Fibroblast of lung (primary cell): ENCODE results near the gene OSBPL6. TPM values are rescaled to one million over a fixed set of nuclear protein-coding genes. Genes with fewer than 3 reads are reported as not detected.

Experiments
- DNase-seq, 2 donors: peaks; one replicate each; pipeline versions ENCODE4 v3.0.0 to v3.0.0-alpha.2; 2010; ENCODE audit warnings: low read depth in 2 of 2
- H2AFZ ChIP-seq: 2 replicates; pipeline ENCODE4 v1.5.1; 2012; ENCODE audit warnings: low read length, control low read depth, inconsistent platforms
- H3K27ac ChIP-seq: 2 replicates; pipeline ENCODE4 v1.5.1; 2011; ENCODE audit warnings: low read length, control low read depth; ENCODE audit not compliant: insufficient read depth
- H3K27me3 ChIP-seq: 2 replicates; pipeline ENCODE4 v1.5.1; 2011; ENCODE audit warnings: mild to moderate bottlenecking, low read length; ENCODE audit not compliant: control insufficient read depth, insufficient read depth
- H3K36me3 ChIP-seq: 2 replicates; pipeline ENCODE4 v1.5.1; 2011; ENCODE audit warnings: low read length; ENCODE audit not compliant: control insufficient read depth, insufficient read depth
- H3K4me1 ChIP-seq: 2 replicates; pipeline ENCODE4 v1.5.1; 2011; ENCODE audit warnings: low read length; ENCODE audit not compliant: control insufficient read depth, insufficient read depth; ENCODE audit errors: extremely low read depth
- H3K4me2 ChIP-seq: 2 replicates; pipeline ENCODE4 v1.5.1; 2011; ENCODE audit warnings: low read length, control low read depth; ENCODE audit not compliant: insufficient read depth; ENCODE audit errors: extremely low read depth
- H3K4me3 ChIP-seq, 4 experiments: fragments of 200-600 bp in 1 of 4; sonication (generic) in 1 of 4; replicated peaks in 1 of 4; 2 replicates each; pipeline ENCODE4 v1.5.1; 2011 to 2016; ENCODE audit warnings: low read length in 4 of 4, low read depth in 3 of 4, mild to moderate bottlenecking in 3 of 4, control low read depth in 2 of 4, inconsistent platforms in 1 of 4, mixed read lengths in 1 of 4; ENCODE audit not compliant: insufficient read depth in 1 of 4; ENCODE audit errors: control extremely low read depth in 1 of 4
- H3K79me2 ChIP-seq: 2 replicates; pipeline ENCODE4 v1.5.1; 2012; ENCODE audit warnings: mild to moderate bottlenecking, low read length, inconsistent platforms; ENCODE audit not compliant: control insufficient read depth, insufficient read depth
- H3K9ac ChIP-seq: 2 replicates; pipeline ENCODE4 v1.5.1; 2011; ENCODE audit warnings: mild to moderate bottlenecking, low read length, control low read depth; ENCODE audit not compliant: insufficient read depth
- H3K9me3 ChIP-seq: 2 replicates; pipeline ENCODE4 v1.5.1; 2012; ENCODE audit warnings: low read depth, low read length; ENCODE audit not compliant: control insufficient read depth, insufficient read depth
- H4K20me1 ChIP-seq: 2 replicates; pipeline ENCODE4 v1.5.1; 2011; ENCODE audit warnings: low read length; ENCODE audit not compliant: control insufficient read depth, insufficient read depth; ENCODE audit errors: extremely low read depth
- EZH2 ChIP-seq: IDR thresholded peaks from 2 replicates; pipeline ENCODE4 v1.5.1; 2012; ENCODE audit warnings: low read length, control low read depth, mild to moderate bottlenecking; ENCODE audit errors: missing control alignments
- polyA plus RNA-seq, 2 donors: library from polyadenylated mRNA; depleted of rRNA in 1 of 2; stranded (reverse) in 1 of 2; unstranded in 1 of 2; fragments of >200 nt; gene quantifications; 2 replicates each; pipeline ENCODE4 v1.2.1, GENCODE V29; 2011 to 2012; ENCODE audit warnings: missing spikeins in 1 of 2
- total RNA-seq: library from RNA; depleted of rRNA; stranded (reverse); fragments of >200 nt; gene quantifications from 2 replicates; pipeline ENCODE4 v1.2.1, GENCODE V29; 2014
- TF ChIP-seq, protein P1 (sequence below), 2 donors: IDR thresholded peaks in 1 of 2; conservative IDR thresholded peaks in 1 of 2; 1 replicate in 1 of 2; 2 replicates in 1 of 2; pipeline ENCODE4 v1.5.1; 2011 to 2012; ENCODE audit warnings: low read length in 2 of 2, control low read depth in 1 of 2, inconsistent platforms in 1 of 2, low read depth in 1 of 2, mild to moderate bottlenecking in 1 of 2

Gene OSBPL6
- total and polyA plus RNA-seq, 2 donors (not counting 1 experiment from before 2014, with no cell fraction given) = 1.0 to 5.3 TPM

DNA sequence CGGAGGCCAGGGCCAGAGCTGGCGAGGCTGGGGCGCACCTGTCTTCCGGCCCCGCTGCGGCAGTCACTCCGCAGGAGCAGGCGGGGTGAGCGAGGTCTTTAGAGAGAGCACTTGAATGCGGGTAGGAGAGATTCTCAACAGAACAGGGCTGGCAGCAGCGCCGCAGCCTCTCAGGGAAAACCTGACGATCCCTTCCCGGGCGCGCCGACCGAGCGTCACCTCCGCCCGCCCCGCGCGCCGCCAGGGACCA, 256.1 kb downstream of the OSBPL6 start:
- Histone ChIP-seq H3K4me2 (peak overlapping the region; percentile 93), H3K79me2 (peaks cover 17% of the 10 kb centered on the region), H3K27me3 (no peaks in the 10 kb centered on the region), H3K4me3 (peak overlapping the region; percentile 64 to 85 (median 84)), H3K9ac (peak overlapping the region; percentile 96), H2AFZ (peak overlapping the region; percentile 7), H3K4me1 (no peaks in the 10 kb centered on the region), H4K20me1 (no peaks in the 10 kb centered on the region), H3K9me3 (no peaks in the 10 kb centered on the region), H3K36me3 (peaks cover 5% of the 10 kb centered on the region), H3K27ac (peak overlapping the region; percentile 97)
- TF ChIP-seq, protein P1, sequence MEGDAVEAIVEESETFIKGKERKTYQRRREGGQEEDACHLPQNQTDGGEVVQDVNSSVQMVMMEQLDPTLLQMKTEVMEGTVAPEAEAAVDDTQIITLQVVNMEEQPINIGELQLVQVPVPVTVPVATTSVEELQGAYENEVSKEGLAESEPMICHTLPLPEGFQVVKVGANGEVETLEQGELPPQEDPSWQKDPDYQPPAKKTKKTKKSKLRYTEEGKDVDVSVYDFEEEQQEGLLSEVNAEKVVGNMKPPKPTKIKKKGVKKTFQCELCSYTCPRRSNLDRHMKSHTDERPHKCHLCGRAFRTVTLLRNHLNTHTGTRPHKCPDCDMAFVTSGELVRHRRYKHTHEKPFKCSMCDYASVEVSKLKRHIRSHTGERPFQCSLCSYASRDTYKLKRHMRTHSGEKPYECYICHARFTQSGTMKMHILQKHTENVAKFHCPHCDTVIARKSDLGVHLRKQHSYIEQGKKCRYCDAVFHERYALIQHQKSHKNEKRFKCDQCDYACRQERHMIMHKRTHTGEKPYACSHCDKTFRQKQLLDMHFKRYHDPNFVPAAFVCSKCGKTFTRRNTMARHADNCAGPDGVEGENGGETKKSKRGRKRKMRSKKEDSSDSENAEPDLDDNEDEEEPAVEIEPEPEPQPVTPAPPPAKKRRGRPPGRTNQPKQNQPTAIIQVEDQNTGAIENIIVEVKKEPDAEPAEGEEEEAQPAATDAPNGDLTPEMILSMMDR (conservative IDR thresholded peaks at IDR 0.05 in 1 of 2, IDR thresholded peaks at IDR 0.05 in 1 of 2; ENCODE audit: low read depth in 1 of 2, low read length in 2 of 2) = no peak
- TF ChIP-seq EZH2 = no peak
- no peak for DNase-seq

DNA sequence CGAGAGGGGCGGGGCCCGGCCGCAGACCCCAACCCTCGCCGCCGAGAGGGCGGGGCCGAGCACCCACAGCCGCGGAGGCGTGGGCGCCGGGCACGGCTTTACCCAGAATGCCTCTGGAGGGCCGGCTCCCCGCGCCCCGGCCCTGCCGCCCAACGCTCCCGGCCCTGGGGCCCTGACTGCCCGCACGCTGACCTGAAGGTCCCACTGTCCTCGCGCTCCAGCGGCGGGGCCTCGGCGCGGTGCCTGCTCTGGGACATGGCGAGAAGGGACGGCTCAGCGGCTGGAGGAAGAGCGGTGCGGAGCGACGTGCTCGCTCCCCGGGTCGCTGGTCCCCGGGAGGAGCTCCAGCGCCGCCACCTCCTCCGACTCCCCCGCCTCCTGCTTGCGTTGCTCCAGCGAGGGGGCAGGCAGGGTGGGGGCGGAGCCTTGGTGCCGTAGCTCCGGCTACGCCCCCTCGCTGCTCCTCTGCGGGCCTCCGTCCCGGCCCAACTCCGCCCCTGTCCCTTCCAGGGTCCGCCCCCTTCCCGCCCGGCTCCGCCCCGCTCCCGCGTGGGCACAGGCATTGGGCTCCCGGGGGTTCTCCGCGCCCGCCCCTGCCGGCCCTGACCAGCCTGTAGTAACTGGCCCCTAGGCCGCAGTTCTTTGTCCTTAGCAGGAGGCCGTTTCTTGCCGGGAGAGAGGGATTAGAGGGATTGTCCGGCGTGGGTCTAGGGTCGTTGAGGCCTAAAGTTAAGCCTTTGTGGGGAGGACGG, 256.6 kb downstream of the OSBPL6 start, which contains the start of the genes PJVK and PRKRA:
Gene PJVK (plus strand): TSS at position 605 of the 752 bp plus-strand sequence. CDS start 2,032 bp downstream, outside the sequence.
Gene PRKRA (minus strand): TSS at position 402 of the 752 bp plus-strand sequence. CDS start 145 bp downstream, at position 257.
- Histone ChIP-seq H3K4me2 (peak within 1 kb of the TSS; percentile 93), H3K36me3 (peaks cover 3% of the 10 kb centered on the region), H4K20me1 (no peaks in the 10 kb centered on the region), H2AFZ (peak within 1 kb of the TSS; percentile 93), H3K4me3 (peak within 1 kb of the TSS; percentile 64 to 85 (median 84)), H3K27me3 (no peaks in the 10 kb centered on the region), H3K79me2 (peaks cover 17% of the 10 kb centered on the region), H3K9ac (peak within 1 kb of the TSS; percentile 96), H3K27ac (peak within 1 kb of the TSS; percentile 97), H3K4me1 (no peaks in the 10 kb centered on the region), H3K9me3 (no peaks in the 10 kb centered on the region)
- peak; percentile 96 to 98 for DNase-seq
- TF ChIP-seq, protein P1 (conservative IDR thresholded peaks at IDR 0.05 in 1 of 2, IDR thresholded peaks at IDR 0.05 in 1 of 2; ENCODE audit: low read depth in 1 of 2, low read length in 2 of 2) = no peak

DNA sequence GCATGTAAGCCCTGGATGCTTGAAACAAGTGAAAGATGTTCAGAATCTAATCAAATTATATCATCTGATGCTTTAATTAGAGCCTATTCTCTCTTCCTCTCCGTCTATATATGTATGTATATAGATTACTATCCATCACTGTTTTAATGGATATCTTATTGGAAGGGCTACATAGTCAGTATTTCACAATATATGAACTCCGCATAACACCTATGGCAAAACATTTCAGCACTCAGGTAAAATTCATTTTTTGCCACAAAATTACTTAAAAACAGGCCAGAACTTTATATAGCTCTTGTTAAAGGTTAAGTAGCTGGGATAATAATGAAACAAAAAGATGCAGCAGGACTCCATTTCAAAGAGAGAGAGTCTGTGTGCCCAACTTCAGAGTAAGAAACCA, 258.0 kb downstream of the OSBPL6 start:
- H3K9ac ChIP-seq = no peak overlapping the region
- H3K27me3 ChIP-seq = no peaks in the 10 kb centered on the region

More for the DNA sequence above, 258.0 kb downstream of the OSBPL6 start:
- H3K4me1 ChIP-seq = no peaks in the 10 kb centered on the region
- no peak overlapping the region for H3K4me2 ChIP-seq
- H3K9me3 ChIP-seq = no peaks in the 10 kb centered on the region
- no peak for DNase-seq
- H4K20me1 ChIP-seq = no peaks in the 10 kb centered on the region
- no peak overlapping the region for H3K4me3 ChIP-seq
- H2AFZ ChIP-seq = no peak overlapping the region
- peaks cover 17% of the 10 kb centered on the region for H3K79me2 ChIP-seq
- no peak for TF ChIP-seq EZH2
- TF ChIP-seq, protein P1 (conservative IDR thresholded peaks at IDR 0.05 in 1 of 2, IDR thresholded peaks at IDR 0.05 in 1 of 2; ENCODE audit: low read depth in 1 of 2, low read length in 2 of 2) = no peak
- H3K36me3 ChIP-seq = peaks cover 3% of the 10 kb centered on the region
- H3K27ac ChIP-seq = no peak overlapping the region

Other genes starting within 250 kb of the OSBPL6 start
- 0.33 TPM in 1 of 2 replicates, not detected in the other for gene PDE11A, start 121.7 kb upstream of the OSBPL6 start, total RNA-seq
- 0.01 and 0.03 TPM in 2 replicates for gene PDE11A, start 121.7 kb upstream of the OSBPL6 start, polyA plus RNA-seq
- 23.5 and 25.9 TPM in 2 replicates for gene RBM45, start 82.1 kb upstream of the OSBPL6 start, total RNA-seq
- 13.3 and 22.8 TPM in 2 replicates for gene RBM45, start 82.1 kb upstream of the OSBPL6 start, polyA plus RNA-seq